ENCODE results near the gene STARD7.
"Not testable (repeated sequence)": the region's sequence is repeated elsewhere in the genome, so short reads cannot be mapped to it uniquely, and the experiment has no call there.

Gene STARD7, protein sequence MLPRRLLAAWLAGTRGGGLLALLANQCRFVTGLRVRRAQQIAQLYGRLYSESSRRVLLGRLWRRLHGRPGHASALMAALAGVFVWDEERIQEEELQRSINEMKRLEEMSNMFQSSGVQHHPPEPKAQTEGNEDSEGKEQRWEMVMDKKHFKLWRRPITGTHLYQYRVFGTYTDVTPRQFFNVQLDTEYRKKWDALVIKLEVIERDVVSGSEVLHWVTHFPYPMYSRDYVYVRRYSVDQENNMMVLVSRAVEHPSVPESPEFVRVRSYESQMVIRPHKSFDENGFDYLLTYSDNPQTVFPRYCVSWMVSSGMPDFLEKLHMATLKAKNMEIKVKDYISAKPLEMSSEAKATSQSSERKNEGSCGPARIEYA

GRCh38 chr2:96208143-96209010 is at the start of gene STARD7:
Gene STARD7, minus strand, starts transcription at chr2:96208827. Its CDS starts 393 bp downstream, at chr2:96208434.
- peak; percentile 100 for DNase-seq

DNA sequence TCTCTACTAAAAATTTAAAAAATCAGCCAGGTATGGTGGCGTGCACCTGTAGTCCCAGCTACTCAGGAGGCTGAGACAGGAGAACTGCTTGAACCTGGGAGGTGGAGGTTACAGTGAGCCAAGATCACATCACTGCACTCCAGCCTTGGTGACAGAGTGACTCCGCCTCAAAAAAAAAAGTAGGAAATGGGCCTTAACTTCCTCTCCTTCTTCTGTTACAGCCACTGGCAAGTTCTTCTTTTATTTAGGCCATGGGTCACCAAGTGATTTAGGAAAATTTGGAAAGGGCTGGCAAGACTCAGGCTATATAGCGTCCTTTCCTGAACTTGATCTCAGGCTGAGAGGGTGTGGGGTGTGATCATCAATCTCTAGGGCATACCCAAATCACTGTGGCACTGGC is 49.1 kb upstream of the STARD7 start:
- not testable (repeated sequence) for DNase-seq

DNA sequence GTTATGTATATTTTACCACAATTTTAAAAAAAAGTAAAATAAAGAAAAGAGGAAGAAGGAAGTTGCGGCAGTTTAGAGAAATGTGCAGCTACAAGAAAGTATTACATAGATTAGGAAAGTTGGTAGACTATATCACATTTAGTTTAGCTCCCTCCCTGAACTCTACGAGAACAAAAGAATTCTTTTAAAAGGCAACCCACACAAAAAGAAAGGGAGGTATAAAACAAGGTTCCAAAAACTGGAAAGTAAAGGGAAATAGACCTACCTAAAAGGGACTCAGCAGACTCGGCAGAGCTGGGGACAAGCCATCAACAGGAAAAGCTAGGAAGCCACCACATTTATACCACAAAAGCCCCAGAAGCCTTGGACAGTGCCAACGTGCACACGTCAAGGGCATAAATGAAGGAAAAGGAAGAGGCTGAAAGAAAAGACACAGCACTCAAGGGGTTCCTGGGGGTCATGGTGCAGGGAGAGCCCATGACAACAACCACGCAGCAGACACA is 48.0 kb upstream of the STARD7 start:
- DNase-seq = no peak

GRCh38 chr2:96254571-96254970 is 45.9 kb upstream of the STARD7 start:
- no peak for DNase-seq

DNA sequence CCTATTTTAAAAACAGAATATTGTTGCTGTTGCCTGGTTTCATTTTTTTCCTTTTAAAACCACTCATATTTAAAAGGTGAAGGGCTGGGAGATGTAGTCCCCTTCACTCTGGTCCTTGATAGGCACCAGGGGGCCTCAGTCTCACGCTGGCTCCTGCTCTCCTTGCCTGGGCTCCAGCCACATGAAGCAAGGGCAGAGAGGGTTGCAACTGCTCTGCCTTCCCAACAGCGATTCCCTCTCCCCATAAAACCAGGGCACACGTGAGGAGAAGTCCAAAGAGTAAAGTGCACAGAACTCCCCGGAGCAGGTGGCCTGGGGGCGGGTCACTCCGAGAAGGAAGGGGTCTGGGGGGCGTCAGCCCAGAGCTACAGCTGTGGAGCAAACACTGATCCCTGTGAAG is 44.4 kb upstream of the STARD7 start:
- DNase-seq = no peak

DNA sequence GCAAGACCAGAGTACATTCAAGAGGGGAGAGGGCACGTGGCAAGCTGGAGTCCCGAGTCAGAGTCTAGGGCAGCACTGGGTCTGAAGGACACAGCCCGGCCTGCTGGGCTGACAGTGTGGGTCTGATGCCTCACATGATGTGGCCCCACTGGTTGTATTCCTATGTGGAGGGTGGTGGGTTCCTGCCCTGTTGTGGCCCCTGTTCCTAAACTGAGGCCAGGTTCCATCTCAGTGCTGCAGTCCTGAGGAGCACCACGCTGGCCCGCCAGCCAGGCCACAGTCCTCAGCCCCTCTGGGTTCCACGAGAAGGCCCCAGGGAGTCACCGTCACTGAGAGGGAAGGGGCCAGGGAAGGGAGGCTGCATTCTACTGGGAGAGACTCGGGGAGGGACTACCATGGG is 43.9 kb upstream of the STARD7 start:
- no peak for DNase-seq

DNA sequence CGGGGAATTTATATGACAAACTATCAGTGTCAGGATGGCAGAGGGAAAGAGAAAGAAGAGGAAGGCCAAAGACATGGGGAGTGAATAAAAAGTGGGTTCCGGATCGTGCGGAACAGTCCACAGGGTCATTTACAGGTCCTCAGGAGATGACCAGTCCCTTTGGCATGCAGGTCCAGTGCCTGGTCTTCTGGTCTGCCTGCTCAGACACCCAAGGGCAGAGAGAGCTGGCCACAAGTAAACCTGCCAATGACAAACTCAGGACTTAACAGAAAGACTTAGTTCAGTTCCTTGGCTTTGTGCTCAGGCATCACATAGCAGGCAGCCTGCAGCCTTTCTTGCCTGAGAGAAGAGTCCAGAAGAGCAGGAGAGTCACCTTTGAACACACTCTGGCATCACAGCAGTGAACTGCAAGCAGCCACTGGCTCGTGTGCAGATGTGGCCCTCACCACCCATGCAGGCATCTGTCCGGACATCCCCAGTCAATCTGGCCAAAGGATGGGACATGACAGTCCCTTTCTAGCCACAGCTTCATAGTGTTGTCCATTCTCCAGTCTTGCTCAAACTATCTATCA is 43.2 kb upstream of the STARD7 start:
- peak; percentile 67 for DNase-seq

GRCh38 chr2:96250188-96250587 is 41.6 kb upstream of the STARD7 start:
- no peak for DNase-seq

DNA sequence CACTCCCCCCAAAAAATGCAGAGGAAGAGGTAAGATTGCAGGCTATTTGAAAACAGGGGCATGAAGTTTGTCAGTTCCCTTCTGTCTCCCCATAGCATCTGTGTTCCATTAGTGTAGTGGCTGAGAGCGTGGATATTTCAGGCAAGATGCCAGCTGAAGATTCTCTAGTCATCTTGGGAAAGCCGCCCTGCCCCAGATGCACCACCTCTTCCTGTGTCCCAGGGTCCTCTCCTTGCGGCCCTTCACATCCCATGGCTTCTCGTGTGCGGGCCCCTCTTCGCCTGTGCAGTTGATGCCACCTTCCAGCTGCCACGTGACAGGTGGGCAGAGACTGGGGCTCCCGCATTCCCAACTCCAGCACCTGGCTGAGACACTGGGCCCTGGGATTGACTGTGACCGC is 41.0 kb upstream of the STARD7 start:
- DNase-seq = no peak

- no peak for DNase-seq
These were observed 40.0 kb upstream of the STARD7 start for GRCh38 chr2:96248624-96249023.

DNA sequence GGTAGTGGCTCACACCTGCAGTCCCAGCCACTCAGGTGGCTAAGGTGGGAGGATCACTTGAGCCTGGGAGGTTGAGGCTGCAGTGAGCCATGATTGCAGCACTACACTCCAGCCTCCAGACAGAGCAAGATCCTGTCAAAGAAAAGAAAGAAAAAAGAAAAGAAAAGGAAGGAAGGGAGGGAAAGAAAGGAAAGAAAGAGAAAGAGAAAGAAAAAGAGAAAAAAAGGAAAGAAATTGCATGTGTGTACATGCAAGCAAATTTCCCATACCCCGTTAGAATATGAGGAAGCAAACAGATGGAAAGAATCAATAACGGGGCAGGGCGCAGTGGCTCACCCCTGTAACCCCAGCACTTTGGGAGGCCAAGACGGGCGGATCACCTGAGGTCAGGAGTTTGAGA is 39.3 kb upstream of the STARD7 start:
- no peak for DNase-seq

- peak; percentile 44 for DNase-seq
These were observed 38.4 kb upstream of the STARD7 start for GRCh38 chr2:96247009-96247408.

- DNase-seq = peak; percentile 50
These were observed 37.2 kb upstream of the STARD7 start for GRCh38 chr2:96245609-96246390.

- DNase-seq = no peak
These were observed 35.2 kb upstream of the STARD7 start for GRCh38 chr2:96243843-96244242.

DNA sequence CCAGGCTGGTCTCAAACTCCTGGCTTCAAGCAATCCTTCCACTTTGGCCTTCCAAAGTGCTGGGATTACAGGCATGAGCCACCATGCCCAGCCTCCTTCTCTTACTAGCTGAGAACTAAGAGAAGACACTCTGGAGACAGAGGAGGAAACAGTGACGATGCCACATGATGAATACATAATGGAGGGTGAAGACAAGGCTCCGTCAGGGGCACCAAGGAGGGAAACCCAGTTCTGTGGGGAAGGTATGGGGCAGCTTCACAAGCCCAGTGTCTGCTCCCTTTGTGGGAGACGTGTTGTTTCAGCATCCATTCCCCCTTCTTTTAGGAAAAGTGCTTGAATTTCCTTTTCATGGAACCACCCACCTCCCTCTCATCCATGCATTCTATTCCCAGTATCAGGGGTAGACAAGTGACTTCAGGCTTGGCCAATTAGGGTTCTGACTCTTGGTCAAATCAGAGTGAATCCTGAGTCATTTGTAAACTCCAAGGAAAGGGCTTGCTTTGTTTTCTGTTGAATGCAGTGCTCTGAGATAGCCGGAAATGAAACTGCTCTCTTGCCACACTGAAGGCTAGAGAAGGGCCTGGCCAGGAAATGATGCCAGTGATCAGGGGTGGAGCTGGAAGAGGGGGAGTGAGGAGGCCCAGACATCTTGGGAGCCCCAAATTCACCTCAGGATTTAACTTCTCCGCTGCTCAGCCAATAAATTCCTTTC is 33.4 kb upstream of the STARD7 start:
- peak; percentile 45 for DNase-seq

DNA sequence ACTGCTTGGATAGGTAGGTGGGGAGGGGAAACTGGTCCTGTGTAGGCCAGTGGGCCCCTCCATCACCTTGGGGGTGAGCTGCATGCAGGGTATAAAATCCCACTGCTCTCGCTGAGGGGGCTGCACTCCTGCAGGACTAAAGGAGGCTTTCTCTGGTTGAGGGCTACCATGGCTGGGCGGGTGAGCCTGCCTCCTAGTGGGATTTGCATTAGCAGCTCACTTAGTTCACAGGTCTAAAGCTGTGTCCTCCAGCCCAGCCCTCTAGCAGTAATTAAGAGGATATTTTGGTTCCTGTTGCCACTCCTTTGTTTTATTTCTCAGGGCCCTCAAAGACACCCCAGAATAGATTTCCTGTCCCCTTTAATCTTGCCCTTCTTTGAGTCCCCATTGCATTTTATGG is 32.6 kb upstream of the STARD7 start:
- DNase-seq = no peak

DNA sequence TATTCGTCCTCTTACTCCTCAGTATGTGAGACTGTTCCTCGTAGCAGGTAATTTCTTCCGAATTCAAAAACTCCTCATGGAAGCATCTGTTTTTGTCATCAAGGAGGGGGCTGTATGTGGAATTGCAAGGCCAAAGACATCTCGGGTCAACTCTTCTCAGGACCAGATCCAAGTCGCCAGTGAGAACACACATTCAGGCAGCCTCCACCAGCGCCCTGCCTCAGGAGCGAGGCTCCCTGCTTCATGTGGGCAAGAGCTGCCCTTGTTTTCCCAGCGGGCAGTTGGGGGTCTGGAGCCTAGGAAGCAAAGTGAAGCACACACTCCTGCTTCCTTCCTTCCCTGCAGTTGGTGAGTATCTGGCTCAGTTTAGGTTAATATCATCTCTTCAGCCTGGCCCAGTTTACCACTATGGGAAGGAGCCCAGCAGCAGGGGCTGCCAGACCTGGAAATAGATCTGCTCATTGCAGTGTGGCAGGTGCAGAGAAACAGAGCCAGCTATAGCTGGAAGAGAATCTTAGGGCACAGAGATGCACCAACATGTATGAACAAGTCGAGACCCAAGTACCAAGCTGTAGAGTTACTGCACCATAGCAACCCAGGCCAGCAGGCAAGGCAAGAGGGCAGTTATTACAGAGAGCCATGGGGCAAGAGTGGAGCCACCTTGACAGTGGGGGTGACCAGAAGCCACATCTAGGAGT is 31.9 kb upstream of the STARD7 start:
- DNase-seq = no peak

- DNase-seq = no peak
These were observed 31.2 kb upstream of the STARD7 start for GRCh38 chr2:96239745-96240264.

DNA sequence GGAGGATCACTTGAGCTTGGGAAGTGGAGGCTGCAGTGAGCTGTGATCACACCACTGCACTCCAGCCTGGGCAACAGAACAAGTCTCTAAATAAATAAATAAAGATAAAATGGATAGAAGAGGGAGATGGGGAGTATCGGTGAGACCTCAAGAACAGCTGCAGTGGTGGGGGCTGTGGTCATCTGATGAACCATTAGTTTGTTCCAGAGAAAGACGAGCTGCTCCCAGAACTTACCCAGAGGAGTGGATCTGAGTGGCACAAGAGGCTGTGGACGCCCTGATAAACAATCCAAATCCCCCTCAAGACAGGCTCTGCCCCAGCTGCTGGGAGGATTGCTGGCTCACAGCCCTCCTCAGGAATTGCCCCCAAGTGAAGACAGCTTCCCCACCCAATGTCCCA is 30.5 kb upstream of the STARD7 start:
- no peak for DNase-seq

DNA sequence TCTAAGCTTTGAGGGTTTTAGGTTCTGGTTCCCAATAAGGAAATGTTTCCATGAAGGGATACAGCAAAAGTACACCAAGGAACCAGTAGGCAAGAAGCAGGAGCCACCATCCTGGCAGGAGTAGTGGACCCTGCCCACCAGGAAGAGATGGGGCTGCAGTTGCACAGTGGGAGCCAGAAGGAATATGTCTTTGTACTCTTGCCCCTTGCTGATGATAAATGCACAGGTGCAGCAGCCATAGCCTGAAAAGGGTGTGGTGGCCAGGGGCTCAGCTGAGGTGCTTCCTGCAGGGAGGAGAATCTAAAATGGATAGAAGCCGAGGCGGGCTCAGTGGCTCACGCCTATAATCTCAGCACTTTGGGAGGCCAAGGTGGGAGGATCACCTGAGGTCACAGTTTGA is 29.6 kb upstream of the STARD7 start:
- no peak for DNase-seq

DNA sequence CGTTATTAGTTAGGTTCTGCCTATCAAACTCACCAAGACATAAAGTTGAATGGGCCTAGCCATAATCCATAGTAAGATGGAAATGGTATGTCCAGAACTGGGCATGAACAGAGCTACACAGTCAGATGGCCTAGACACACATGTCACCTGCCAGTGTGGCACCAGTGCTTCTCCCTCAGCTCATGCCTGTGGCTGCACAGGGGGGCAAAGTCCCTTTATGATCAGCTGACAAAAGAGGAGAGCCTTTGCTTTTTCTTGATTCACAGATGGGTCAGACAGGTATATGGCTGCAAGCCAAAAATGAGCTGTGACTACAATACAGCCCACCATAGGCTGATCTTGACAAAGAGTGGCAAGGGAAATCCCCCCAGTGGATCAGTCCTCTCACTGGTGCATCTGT is 28.3 kb upstream of the STARD7 start:
- no peak for DNase-seq

Data from DMS53 (cell line).